ENCODE results near the gene KAT2B. TPM values are rescaled to one million over a fixed set of nuclear protein-coding genes. Genes with fewer than 3 reads are reported as not detected.

Gene KAT2B
- total RNA-seq, result 94.3 TPM
- long read RNA-seq, full-length matches to known transcripts, result 41 of 74 reads
- long read RNA-seq, partial matches to known transcripts, result 17 of 74 reads
- long read RNA-seq, other reads (novel, unspliced or antisense), result 16 of 74 reads

DNA sequence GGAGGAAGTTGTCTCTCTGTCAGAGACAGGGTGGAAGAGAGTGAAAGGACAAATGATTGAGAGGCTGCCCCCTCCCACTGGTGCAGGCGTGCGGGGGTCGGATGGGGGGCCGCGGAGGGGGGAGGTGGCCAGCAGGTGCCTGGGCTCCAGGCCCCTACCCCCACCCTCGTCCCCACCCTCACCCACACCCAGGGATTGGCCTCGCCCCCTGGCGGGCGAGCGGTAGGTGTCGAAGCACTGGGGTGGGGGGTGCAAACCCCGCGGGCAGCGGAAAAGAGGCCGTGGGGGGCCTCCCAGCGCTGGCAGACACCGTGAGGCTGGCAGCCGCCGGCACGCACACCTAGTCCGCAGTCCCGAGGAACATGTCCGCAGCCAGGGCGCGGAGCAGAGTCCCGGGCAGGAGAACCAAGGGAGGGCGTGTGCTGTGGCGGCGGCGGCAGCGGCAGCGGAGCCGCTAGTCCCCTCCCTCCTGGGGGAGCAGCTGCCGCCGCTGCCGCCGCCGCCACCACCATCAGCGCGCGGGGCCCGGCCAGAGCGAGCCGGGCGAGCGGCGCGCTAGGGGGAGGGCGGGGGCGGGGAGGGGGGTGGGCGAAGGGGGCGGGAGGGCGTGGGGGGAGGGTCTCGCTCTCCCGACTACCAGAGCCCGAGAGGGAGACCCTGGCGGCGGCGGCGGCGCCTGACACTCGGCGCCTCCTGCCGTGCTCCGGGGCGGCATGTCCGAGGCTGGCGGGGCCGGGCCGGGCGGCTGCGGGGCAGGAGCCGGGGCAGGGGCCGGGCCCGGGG, at the start of gene KAT2B:
Gene KAT2B (plus strand): TSS at position 682 of the 783 bp plus-strand sequence. CDS start 32 bp downstream, at position 714.
- H3K27ac ChIP-seq (replicated peaks), result peak within 1 kb of the TSS; percentile 99
- H3K27me3 ChIP-seq (ENCODE audit: low read depth), result no peaks in the 10 kb centered on the region
- H3K4me3 ChIP-seq, result peak within 1 kb of the TSS; percentile 94
- DNase-seq, result peak; percentile 80
- no peaks in the 10 kb centered on the region for H3K9me3 ChIP-seq (replicated peaks)
- TF ChIP-seq CTCF (IDR thresholded peaks at IDR 0.05; ENCODE audit: borderline replicate concordance), result peak; percentile 77
- no peaks in the 10 kb centered on the region for H3K36me3 ChIP-seq
- intact Hi-C loops (cut with micrococcal nuclease), result no loop called here
- peaks cover 66% of the 10 kb centered on the region for H3K4me1 ChIP-seq

DNA sequence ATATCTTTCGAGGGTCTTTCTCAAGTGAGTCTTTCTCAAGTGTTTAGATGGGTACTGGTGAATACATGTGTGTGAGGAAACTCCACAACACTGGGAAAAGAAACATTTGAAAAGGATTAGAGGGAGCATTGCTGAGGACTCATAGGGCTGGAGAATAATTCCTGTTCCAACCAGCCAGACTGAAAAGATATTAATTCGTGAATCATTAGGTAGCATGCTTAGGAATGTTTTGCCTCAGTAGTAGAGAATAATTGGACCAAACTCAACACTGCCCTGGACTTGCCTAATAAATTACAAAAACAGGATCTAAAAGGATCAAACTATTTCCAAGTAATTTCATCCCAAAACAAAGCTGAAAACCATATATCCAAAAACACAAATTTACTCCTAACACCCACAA, 45.5 kb upstream of the KAT2B start:
- no peak for TF ChIP-seq CTCF (IDR thresholded peaks at IDR 0.05; ENCODE audit: borderline replicate concordance)
- DNase-seq, result no peak
- no peaks in the 10 kb centered on the region for H3K27me3 ChIP-seq (ENCODE audit: low read depth)
- H3K36me3 ChIP-seq, result no peaks in the 10 kb centered on the region
- H3K27ac ChIP-seq (replicated peaks), result no peak overlapping the region
- H3K9me3 ChIP-seq (replicated peaks), result no peaks in the 10 kb centered on the region
- no peaks in the 10 kb centered on the region for H3K4me1 ChIP-seq
- no peak overlapping the region for H3K4me3 ChIP-seq
- intact Hi-C loops (cut with micrococcal nuclease), result no loop called here

- no peak overlapping the region for H3K27ac ChIP-seq (replicated peaks)
- no peaks in the 10 kb centered on the region for H3K9me3 ChIP-seq (replicated peaks)
- no peak for DNase-seq
- H3K4me1 ChIP-seq, result no peaks in the 10 kb centered on the region
- intact Hi-C loops (cut with micrococcal nuclease), result no loop called here
- no peaks in the 10 kb centered on the region for H3K27me3 ChIP-seq (ENCODE audit: low read depth)
- TF ChIP-seq CTCF (IDR thresholded peaks at IDR 0.05; ENCODE audit: borderline replicate concordance), result no peak
- no peaks in the 10 kb centered on the region for H3K36me3 ChIP-seq
- H3K4me3 ChIP-seq, result no peak overlapping the region
Measured at GRCh38 chr3:19997502-19997901, 42.7 kb upstream of the KAT2B start.

DNA sequence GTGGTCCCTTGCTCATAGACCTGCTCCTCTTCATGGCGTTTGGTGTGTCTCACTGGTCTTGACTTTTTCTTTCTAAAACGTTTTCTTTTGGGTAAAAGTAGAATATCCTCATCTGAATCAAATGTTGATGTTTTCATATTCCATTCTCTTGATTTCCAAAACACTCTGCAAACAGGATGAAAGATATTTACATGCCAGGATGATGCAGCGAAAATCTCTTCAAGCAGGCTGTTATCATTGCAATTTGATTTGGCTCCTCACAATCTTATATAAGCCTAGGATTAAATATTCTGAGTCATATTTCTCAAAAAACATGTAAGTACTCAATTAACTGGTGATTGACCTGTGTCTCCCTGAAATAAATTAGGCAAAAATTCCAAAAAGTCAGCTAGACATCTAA, 38.3 kb upstream of the KAT2B start:
- H3K27me3 ChIP-seq (ENCODE audit: low read depth), result no peaks in the 10 kb centered on the region
- no peak overlapping the region for H3K4me3 ChIP-seq
- H3K36me3 ChIP-seq, result no peaks in the 10 kb centered on the region
- DNase-seq, result no peak
- TF ChIP-seq CTCF (IDR thresholded peaks at IDR 0.05; ENCODE audit: borderline replicate concordance), result no peak
- H3K9me3 ChIP-seq (replicated peaks), result no peaks in the 10 kb centered on the region
- no peaks in the 10 kb centered on the region for H3K4me1 ChIP-seq
- intact Hi-C loops (cut with micrococcal nuclease), result no loop called here
- H3K27ac ChIP-seq (replicated peaks), result no peak overlapping the region

- Histone ChIP-seq H3K27me3 (ENCODE audit: low read depth) (no peaks in the 10 kb centered on the region), H3K4me1 (no peaks in the 10 kb centered on the region), H3K9me3 (replicated peaks) (no peaks in the 10 kb centered on the region), H3K27ac (replicated peaks) (no peak overlapping the region), H3K4me3 (no peak overlapping the region), H3K36me3 (no peaks in the 10 kb centered on the region)
- no peak for DNase-seq
- no peak for TF ChIP-seq CTCF (IDR thresholded peaks at IDR 0.05; ENCODE audit: borderline replicate concordance)
- intact Hi-C loops (cut with micrococcal nuclease), result no loop called here
Measured at GRCh38 chr3:20007960-20008359, 32.3 kb upstream of the KAT2B start.
